Thoracic aorta (tissue), 2 donors: ENCODE data around the gene PSMD10. TPM values are rescaled to one million over a fixed set of nuclear protein-coding genes. Genes with fewer than 3 reads are reported as not detected.

Source experiments
- ATAC-seq: fragments of 150-250 bp; one replicate; pipeline ENCODE4 v1.8.0; 2017; ENCODE audit warnings: low read depth; ENCODE audit not compliant: insufficient number of reproducible peaks, low FRiP score
- DNase-seq: peaks from one replicate; pipeline ENCODE4 v3.0.0-alpha.2; 2020; ENCODE audit warnings: low spot score
- H3K27ac ChIP-seq, 2 donors: fragments of 200-600 bp; sonication (generic); 1 replicate in 1 of 2; 2 replicates in 1 of 2; pipeline ENCODE4 v1.5.1; 2016; ENCODE audit warnings: mild to moderate bottlenecking in 2 of 2, moderate library complexity in 2 of 2
- H3K27me3 ChIP-seq: fragments of 200-600 bp; sonication (generic); replicated peaks from 2 replicates; pipeline ENCODE4 v1.6.0; 2016; ENCODE audit warnings: mild to moderate bottlenecking; ENCODE audit not compliant: insufficient read depth
- H3K36me3 ChIP-seq: fragments of 200-600 bp; sonication (generic); one replicate; pipeline ENCODE4 v1.5.1; 2016
- H3K4me1 ChIP-seq, 2 donors: fragments of 200-600 bp; sonication (generic); 1 replicate in 1 of 2; 2 replicates in 1 of 2; pipeline versions ENCODE4 v1.5.1 to v1.6.0; 2016; ENCODE audit warnings: low read depth in 2 of 2, mild to moderate bottlenecking in 1 of 2; ENCODE audit not compliant: control insufficient read depth in 1 of 2
- H3K4me3 ChIP-seq: fragments of 200-600 bp; sonication (generic); 2 replicates; pipeline ENCODE4 v1.5.1; 2016; ENCODE audit warnings: mild to moderate bottlenecking
- H3K9me3 ChIP-seq: fragments of 200-600 bp; sonication (generic); 2 replicates; pipeline ENCODE4 v1.5.1; 2016
- total RNA-seq, 2 donors: library from RNA; depleted of rRNA; stranded (reverse); fragments of >200 nt; gene quantifications; one replicate each; pipeline versions ENCODE4 v1.1.0 to v1.2.3, GENCODE V29; 2016
- TF ChIP-seq, protein P1 (sequence below): fragments of 200-600 bp; sonication (generic); IDR thresholded peaks from one replicate; pipeline ENCODE4 v1.5.1; 2019; ENCODE audit warnings: antibody characterized with exemption

PSMD10 gene
- total RNA-seq, 2 donors from 2014 or later = 22.5 to 23.1 TPM

- ATAC-seq (no peak), DNase-seq (no peak)
- Histone ChIP-seq H3K9me3 (no peaks in the 10 kb centered on the region), H3K27ac (no peak overlapping the region), H3K4me3 (no peak overlapping the region), H3K27me3 (no peaks in the 10 kb centered on the region), H3K36me3 (no peaks in the 10 kb centered on the region), H3K4me1 (no peaks in the 10 kb centered on the region)
- TF ChIP-seq, protein P1, sequence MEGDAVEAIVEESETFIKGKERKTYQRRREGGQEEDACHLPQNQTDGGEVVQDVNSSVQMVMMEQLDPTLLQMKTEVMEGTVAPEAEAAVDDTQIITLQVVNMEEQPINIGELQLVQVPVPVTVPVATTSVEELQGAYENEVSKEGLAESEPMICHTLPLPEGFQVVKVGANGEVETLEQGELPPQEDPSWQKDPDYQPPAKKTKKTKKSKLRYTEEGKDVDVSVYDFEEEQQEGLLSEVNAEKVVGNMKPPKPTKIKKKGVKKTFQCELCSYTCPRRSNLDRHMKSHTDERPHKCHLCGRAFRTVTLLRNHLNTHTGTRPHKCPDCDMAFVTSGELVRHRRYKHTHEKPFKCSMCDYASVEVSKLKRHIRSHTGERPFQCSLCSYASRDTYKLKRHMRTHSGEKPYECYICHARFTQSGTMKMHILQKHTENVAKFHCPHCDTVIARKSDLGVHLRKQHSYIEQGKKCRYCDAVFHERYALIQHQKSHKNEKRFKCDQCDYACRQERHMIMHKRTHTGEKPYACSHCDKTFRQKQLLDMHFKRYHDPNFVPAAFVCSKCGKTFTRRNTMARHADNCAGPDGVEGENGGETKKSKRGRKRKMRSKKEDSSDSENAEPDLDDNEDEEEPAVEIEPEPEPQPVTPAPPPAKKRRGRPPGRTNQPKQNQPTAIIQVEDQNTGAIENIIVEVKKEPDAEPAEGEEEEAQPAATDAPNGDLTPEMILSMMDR = no peak
Measured at GRCh38 chrX:108081110-108081509, 10.2 kb downstream of the PSMD10 start.

GRCh38 chrX:108072746-108073145, 18.6 kb downstream of the PSMD10 start:
- DNase-seq (no peak), ATAC-seq (no peak)
- TF ChIP-seq, protein P1 = no peak
- Histone ChIP-seq H3K27me3 (no peaks in the 10 kb centered on the region), H3K36me3 (no peaks in the 10 kb centered on the region), H3K4me3 (no peak overlapping the region), H3K9me3 (no peaks in the 10 kb centered on the region), H3K4me1 (no peaks in the 10 kb centered on the region), H3K27ac (no peak overlapping the region)

- no peak overlapping the region for H3K4me3 ChIP-seq
- TF ChIP-seq, protein P1 = no peak
- no peaks in the 10 kb centered on the region for H3K36me3 ChIP-seq
- H3K9me3 ChIP-seq = no peaks in the 10 kb centered on the region
- no peaks in the 10 kb centered on the region for H3K27me3 ChIP-seq
- no peak overlapping the region for H3K27ac ChIP-seq
- no peaks in the 10 kb centered on the region for H3K4me1 ChIP-seq
- ATAC-seq = no peak
- no peak for DNase-seq
Measured at GRCh38 chrX:108071578-108071977, 19.8 kb downstream of the PSMD10 start.

GRCh38 chrX:108070891-108071290, 20.5 kb downstream of the PSMD10 start:
- H3K27me3 ChIP-seq = no peaks in the 10 kb centered on the region
- TF ChIP-seq, protein P1 = no peak
- no peak for ATAC-seq
- no peaks in the 10 kb centered on the region for H3K9me3 ChIP-seq
- no peak overlapping the region for H3K4me3 ChIP-seq
- no peak overlapping the region for H3K27ac ChIP-seq
- no peaks in the 10 kb centered on the region for H3K36me3 ChIP-seq
- no peak for DNase-seq
- no peaks in the 10 kb centered on the region for H3K4me1 ChIP-seq

GRCh38 chrX:108068121-108068520, 23.2 kb downstream of the PSMD10 start:
- Histone ChIP-seq H3K27ac (no peak overlapping the region), H3K9me3 (no peaks in the 10 kb centered on the region), H3K4me1 (no peaks in the 10 kb centered on the region), H3K36me3 (no peaks in the 10 kb centered on the region), H3K27me3 (no peaks in the 10 kb centered on the region), H3K4me3 (no peak overlapping the region)
- TF ChIP-seq, protein P1 = no peak
- DNase-seq (no peak), ATAC-seq (no peak)
